Endothelial cell of umbilical vein (primary cell): ENCODE results near the gene OR4D2. TPM values are rescaled to one million over a fixed set of nuclear protein-coding genes. Genes with fewer than 3 reads are reported as not detected.

ENCODE experiments used
- BruUV-seq: library from RNA; stranded (reverse); fragments of 400-500 nt; replicated peaks from 2 replicates; lab custom pipeline; 2021; lab: Mats Ljungman, UMichigan
- CTCF ChIA-PET: fragments of 300-600, 350-600 bp; sonication (Branson Sonifier 250); formaldehyde crosslinking; loops from one replicate; lab custom pipeline; 2021; ENCODE audit warnings: antibody characterized with exemption, inconsistent platforms; lab: Charles Lee
- POLR2A ChIA-PET: fragments of 300-600, 350-600 bp; sonication (Branson Sonifier 250); formaldehyde crosslinking; loops from one replicate; lab custom pipeline; 2021; ENCODE audit warnings: antibody characterized with exemption, inconsistent platforms; lab: Charles Lee
- DNase-seq: peaks from one replicate; pipeline ENCODE4 v3.0.0-alpha.2; 2011; ENCODE audit warnings: low read depth, low spot score
- FAIRE-seq: peaks from 2 replicates; lab custom pipeline; 2011; peaks lifted over from hg19 to GRCh38; lab: Jason Lieb, UNC
- H2AFZ ChIP-seq: 2 replicates; pipeline ENCODE4 v1.6.0; 2012; ENCODE audit warnings: low read depth, low read length, control low read depth, inconsistent platforms
- H3K27ac ChIP-seq: 2 replicates; pipeline ENCODE4 v1.5.1; 2011; ENCODE audit warnings: low read depth, mild to moderate bottlenecking, control low read depth, low read length, moderate library complexity; ENCODE audit not compliant: insufficient read depth
- H3K27me3 ChIP-seq, 2 experiments: 2 replicates each; pipeline versions ENCODE4 v1.6.0 to v1.6.1; 2011; ENCODE audit warnings: low read length in 2 of 2, mixed read lengths in 1 of 2; ENCODE audit not compliant: control insufficient read depth in 2 of 2, insufficient read depth in 2 of 2
- H3K36me3 ChIP-seq, 2 experiments: 2 replicates in 1 of 2; 3 replicates in 1 of 2; pipeline ENCODE4 v1.5.1; 2011; ENCODE audit warnings: low read length in 2 of 2, mild to moderate bottlenecking in 1 of 2, moderate library complexity in 1 of 2; ENCODE audit not compliant: control insufficient read depth in 2 of 2, insufficient read depth in 2 of 2; ENCODE audit errors: extremely low read depth in 1 of 2
- H3K4me1 ChIP-seq: 3 replicates; pipeline ENCODE4 v1.5.1; 2011; ENCODE audit warnings: mild to moderate bottlenecking, low read length; ENCODE audit not compliant: control insufficient read depth, insufficient read depth; ENCODE audit errors: extremely low read depth
- H3K4me2 ChIP-seq: 2 replicates; pipeline ENCODE4 v1.6.1; 2011; ENCODE audit warnings: low read length, control low read depth, mixed read lengths; ENCODE audit not compliant: insufficient read depth
- H3K4me3 ChIP-seq, 3 experiments: fragments of 200-600 bp in 1 of 3; sonication (generic), shearing (Covaris generic) in 1 of 3; replicated peaks in 1 of 3; 2 replicates each; pipeline ENCODE4 v1.5.1; 2011 to 2016; ENCODE audit warnings: control low read depth in 3 of 3, low read length in 3 of 3, mild to moderate bottlenecking in 2 of 3, inconsistent platforms in 1 of 3, low read depth in 1 of 3, moderate library complexity in 1 of 3; ENCODE audit not compliant: insufficient read depth in 1 of 3
- H3K79me2 ChIP-seq: 2 replicates; pipeline ENCODE4 v1.6.0; 2012; ENCODE audit warnings: low read length, inconsistent platforms; ENCODE audit not compliant: control insufficient read depth, insufficient read depth
- H3K9ac ChIP-seq: replicated peaks from 2 replicates; pipeline ENCODE3; 2011; ENCODE audit warnings: low read length, control low read depth; ENCODE audit not compliant: insufficient read depth; ENCODE audit errors: extremely low read depth
- H3K9me1 ChIP-seq: replicated peaks from 3 replicates; pipeline ENCODE4 v1.6.0; 2011; ENCODE audit warnings: mild to moderate bottlenecking, low read length; ENCODE audit not compliant: control insufficient read depth, insufficient read depth; ENCODE audit errors: extremely low read depth
- H3K9me3 ChIP-seq: replicated peaks from 2 replicates; pipeline ENCODE4 v1.5.1; 2012; ENCODE audit warnings: low read length, inconsistent platforms; ENCODE audit not compliant: control insufficient read depth, insufficient read depth
- H4K20me1 ChIP-seq: replicated peaks from 2 replicates; pipeline ENCODE3; 2011; ENCODE audit warnings: mild to moderate bottlenecking, low read length; ENCODE audit not compliant: control insufficient read depth, insufficient read depth; ENCODE audit errors: extremely low read depth
- CTCF ChIP-seq, 2 donors: IDR thresholded peaks; 1 replicate in 1 of 2; 2 replicates in 1 of 2; pipeline ENCODE4 v1.5.1; 2011; ENCODE audit warnings: low read length in 2 of 2, mild to moderate bottlenecking in 2 of 2, moderate library complexity in 2 of 2, control low read depth in 1 of 2, inconsistent platforms in 1 of 2, low read depth in 1 of 2; ENCODE audit not compliant: insufficient read depth in 1 of 2; ENCODE audit errors: extremely low read depth in 1 of 2
- EZH2 ChIP-seq: IDR thresholded peaks from 2 replicates; pipeline ENCODE4 v1.6.1; 2012; ENCODE audit warnings: borderline replicate concordance, low read depth, mild to moderate bottlenecking, moderate library complexity, low read length, inconsistent platforms; ENCODE audit not compliant: severe bottlenecking
- FOS ChIP-seq: IDR thresholded peaks from 2 replicates; pipeline ENCODE4 v1.6.1; 2011; ENCODE audit warnings: mild to moderate bottlenecking, low read length, moderate library complexity, borderline replicate concordance; ENCODE audit not compliant: insufficient read depth
- GATA2 ChIP-seq: IDR thresholded peaks from 2 replicates; pipeline ENCODE4 v1.7.0; 2011; ENCODE audit warnings: low read depth, mild to moderate bottlenecking, moderate library complexity, mixed read lengths, low read length; ENCODE audit not compliant: insufficient read length, insufficient read depth
- JUN ChIP-seq: IDR thresholded peaks from 2 replicates; pipeline ENCODE4 v1.6.1; 2011; ENCODE audit warnings: borderline replicate concordance, low read depth; ENCODE audit not compliant: insufficient read length, insufficient read depth
- MAX ChIP-seq: IDR thresholded peaks from 2 replicates; pipeline ENCODE4 v1.6.1; 2011; ENCODE audit not compliant: insufficient read depth, insufficient read length
- MYC ChIP-seq: IDR thresholded peaks from one replicate; pipeline ENCODE4 v1.6.1; 2011; ENCODE audit warnings: mild to moderate bottlenecking, low read depth, low read length
- POLR2A ChIP-seq: IDR thresholded peaks from 2 replicates; pipeline ENCODE4 v1.6.1; 2012; ENCODE audit warnings: low read depth, mild to moderate bottlenecking, control low read depth, low read length
- POLR2AphosphoS5 ChIP-seq: IDR thresholded peaks from 2 replicates; pipeline ENCODE4 v1.6.1; 2012; ENCODE audit warnings: low read depth, mild to moderate bottlenecking, control low read depth, low read length, moderate library complexity; ENCODE audit not compliant: insufficient read depth
- dilution Hi-C: fragments of 300-500 bp; cut with MboI; formaldehyde crosslinking; loops from one replicate; pipeline ENCODE4 v1.15.0; 2019; ENCODE audit warnings: low sequenced_read_pairs; ENCODE audit not compliant: extremely low pct_ligation_motif_present
- intact Hi-C: fragments of 100-400 bp; cut with micrococcal nuclease; formaldehyde crosslinking; loops from one replicate; pipeline ENCODE4 v1.10.0; 2022
- polyA plus RNA-seq, 4 experiments: library from polyadenylated mRNA; depleted of rRNA in 3 of 4; stranded (reverse) in 3 of 4; unstranded in 1 of 4; fragments of >200 nt; gene quantifications; 2 replicates each; pipeline versions ENCODE4 v1.2.1 to v1.2.3, GENCODE V29; 2011 to 2012; ENCODE audit warnings: missing spikeins in 1 of 4
- total RNA-seq: library from RNA; stranded (reverse); gene quantifications from 2 replicates; pipeline ENCODE4 v1.2.3, GENCODE V29; 2021

Gene OR4D2
- total and polyA plus RNA-seq, 2 donors (not counting 3 experiments of a cell fraction or from before 2014, with no cell fraction given), result not detected

- DNase-seq, result no peak
- Histone ChIP-seq H3K9me1 (no peaks in the 10 kb centered on the region), H3K4me1 (peaks cover 3% of the 10 kb centered on the region), H2AFZ (no peak overlapping the region), H3K9me3 (no peaks in the 10 kb centered on the region), H3K4me2 (no peak overlapping the region), H3K9ac (no peak overlapping the region), H4K20me1 (no peaks in the 10 kb centered on the region), H3K4me3 (no peak overlapping the region), H3K27me3 (peaks cover 32 to 34% of the 10 kb centered on the region in 2 experiments), H3K79me2 (no peaks in the 10 kb centered on the region), H3K27ac (no peak overlapping the region), H3K36me3 (no peaks in the 10 kb centered on the region)
- dilution Hi-C loops, result no loop called here
- peak; percentile 83 for TF ChIP-seq EZH2
- TF ChIP-seq MYC, result no peak
- CTCF ChIA-PET, result no interaction called here
- intact Hi-C loops, result no loop called here
- no peak for FAIRE-seq
- POLR2A ChIA-PET, result no interaction called here
- no TSS peak for BruUV-seq
Measured at GRCh38 chr17:58156839-58157803, 9.7 kb upstream of the OR4D2 start.

DNA sequence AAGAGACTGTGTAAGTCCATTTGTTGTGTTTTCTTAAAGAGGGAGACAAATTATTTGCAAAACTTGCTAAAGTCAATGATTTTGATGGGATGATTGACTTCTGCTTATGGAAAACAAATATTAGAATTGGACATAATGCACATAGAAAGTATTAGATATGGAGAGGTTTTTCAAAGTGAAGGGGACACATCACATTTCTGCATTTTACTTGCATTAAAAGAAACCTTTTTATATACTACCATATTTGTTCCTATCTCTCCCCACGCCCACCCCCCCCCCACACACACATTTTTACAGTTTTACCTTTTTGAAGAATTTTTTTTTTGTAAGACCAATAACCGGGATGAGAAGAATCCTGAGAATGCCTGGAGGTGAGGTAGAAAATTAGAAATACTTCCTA lies 8.6 kb upstream of the OR4D2 start:
- Histone ChIP-seq H2AFZ (no peak overlapping the region), H3K36me3 (no peaks in the 10 kb centered on the region), H3K4me2 (no peak overlapping the region), H3K9me1 (no peaks in the 10 kb centered on the region), H3K4me1 (peaks cover under 1% of the 10 kb centered on the region), H3K79me2 (no peaks in the 10 kb centered on the region), H3K9me3 (no peaks in the 10 kb centered on the region), H3K9ac (no peak overlapping the region), H3K4me3 (no peak overlapping the region), H3K27ac (no peak overlapping the region), H3K27me3 (peaks cover 33 to 44% of the 10 kb centered on the region in 2 experiments), H4K20me1 (no peaks in the 10 kb centered on the region)
- DNase-seq, result no peak
- FAIRE-seq, result no peak
- TF ChIP-seq JUN (no peak), EZH2 (no peak), MYC (no peak), POLR2AphosphoS5 (no peak), FOS (no peak), POLR2A (no peak), CTCF (IDR thresholded peaks at IDR 0.05; ENCODE audit: extremely low read depth in 1 of 2, insufficient read depth in 1 of 2, low read depth in 1 of 2, low read length in 2 of 2) (no peak), MAX (no peak), GATA2 (no peak)
- no TSS peak for BruUV-seq
- CTCF ChIA-PET, result no interaction called here
- POLR2A ChIA-PET, result no interaction called here
- intact Hi-C loops, result no loop called here
- dilution Hi-C loops, result no loop called here
